Endodermal cell (in vitro differentiated cells): ENCODE data around the gene TAF8. TPM values are rescaled to one million over a fixed set of nuclear protein-coding genes. Genes with fewer than 3 reads are reported as not detected.

Experiments
- DNase-seq: peaks from one replicate; pipeline ENCODE4 v3.0.0-alpha.2; 2017
- H3K27ac ChIP-seq: 2 replicates; pipeline ENCODE4 v1.5.1; 2013; ENCODE audit warnings: mild to moderate bottlenecking, low read depth, low read length, moderate library complexity
- H3K27me3 ChIP-seq: 2 replicates; pipeline ENCODE4 v1.6.1; 2013; ENCODE audit warnings: mild to moderate bottlenecking, low read length, moderate library complexity; ENCODE audit not compliant: insufficient read depth, control insufficient read depth, poor library complexity, severe bottlenecking
- H3K36me3 ChIP-seq: 2 replicates; pipeline ENCODE4 v1.7.0; 2013; ENCODE audit warnings: mild to moderate bottlenecking, low read length, moderate library complexity; ENCODE audit not compliant: control insufficient read depth, insufficient read depth
- H3K4me1 ChIP-seq: one replicate; pipeline ENCODE4 v1.7.0; 2013; ENCODE audit warnings: low read length; ENCODE audit not compliant: control insufficient read depth, insufficient read depth
- H3K4me3 ChIP-seq: 2 replicates; pipeline ENCODE4 v1.5.1; 2013; ENCODE audit warnings: mild to moderate bottlenecking, low read length, moderate library complexity
- H3K9ac ChIP-seq: 2 replicates; pipeline ENCODE4 v1.6.1; 2013; ENCODE audit warnings: mild to moderate bottlenecking, low read length, moderate library complexity; ENCODE audit not compliant: poor library complexity, severe bottlenecking; ENCODE audit errors: extremely low read depth
- H3K9me3 ChIP-seq: 2 replicates; pipeline ENCODE4 v1.6.1; 2013; ENCODE audit warnings: mild to moderate bottlenecking, low read length, moderate library complexity; ENCODE audit not compliant: control insufficient read depth
- H3K27ac Mint-ChIP-seq: 2 replicates; pipeline ENCODE4 v1.8.0; 2020; ENCODE audit warnings: mixed read lengths
- H3K27me3 Mint-ChIP-seq: 2 replicates; pipeline ENCODE4 v1.8.0; 2021; ENCODE audit warnings: mild to moderate bottlenecking, mixed read lengths; ENCODE audit not compliant: insufficient read depth
- H3K36me3 Mint-ChIP-seq: 2 replicates; pipeline ENCODE4 v1.8.0; 2020; ENCODE audit warnings: low read depth, mixed read lengths
- H3K4me1 Mint-ChIP-seq: 2 replicates; pipeline ENCODE4 v1.8.0; 2020; ENCODE audit warnings: mixed read lengths
- H3K4me3 Mint-ChIP-seq: 2 replicates; pipeline ENCODE4 v1.8.0; 2020; ENCODE audit warnings: mild to moderate bottlenecking, moderate library complexity, mixed read lengths
- H3K9me3 Mint-ChIP-seq: 2 replicates; pipeline ENCODE4 v1.8.0; 2020; ENCODE audit warnings: mild to moderate bottlenecking, mixed read lengths
- WGBS, 2 experiments: methylation state at CpG; one replicate each; pipeline versions ENCODE4 v1.1.5 to v1.1.7; 2013; ENCODE audit warnings: missing lambda C conversion rate in 2 of 2, mixed read lengths in 1 of 2; ENCODE audit not compliant: insufficient coverage in 1 of 2, insufficient read length in 1 of 2; 5-methylcytosine and 5-hydroxymethylcytosine counted together
- total RNA-seq, 2 donors: library from RNA; stranded (reverse); fragmentation: NEBNext Ultra II Directional in 1 of 2; extraction: Animal tissue kit (Norgen Biotek cat#: 25700) in 1 of 2; gene quantifications; 2 replicates in 1 of 2; 3 replicates in 1 of 2; pipeline ENCODE4 v1.2.1, GENCODE V29; 2021
- TF ChIP-seq, protein P1 (sequence below): fragments of 200-600 bp; sonication (generic); conservative IDR thresholded peaks from 2 replicates; pipeline ENCODE4 v1.5.0; 2021; ENCODE audit warnings: antibody characterized with exemption, mild to moderate bottlenecking

TAF8 gene
- total RNA-seq, 2 donors from 2014 or later = 27.9 to 31.0 TPM

DNA sequence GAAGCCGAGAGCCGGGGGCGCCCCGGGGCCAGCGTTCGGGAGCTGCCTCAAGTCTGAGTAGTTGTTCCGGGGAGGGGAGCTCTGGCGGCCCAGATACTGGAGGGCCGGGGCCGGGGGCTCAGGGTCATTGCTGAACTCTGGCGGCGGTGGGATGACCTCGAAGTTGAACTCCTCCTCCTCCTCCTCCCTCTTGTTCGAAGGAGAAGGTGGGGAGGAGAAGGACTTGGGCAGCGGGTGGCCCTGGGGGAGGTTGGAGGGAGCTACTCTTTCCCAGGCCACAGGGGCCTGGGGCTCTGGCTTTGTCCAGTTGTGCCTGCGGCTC, 54.4 kb downstream of the TAF8 start:
- no peak overlapping the region for H3K9ac ChIP-seq
- no peak overlapping the region for H3K27ac Mint-ChIP-seq
- H3K9me3 Mint-ChIP-seq = no peaks in the 10 kb centered on the region
- TF ChIP-seq, protein P1, sequence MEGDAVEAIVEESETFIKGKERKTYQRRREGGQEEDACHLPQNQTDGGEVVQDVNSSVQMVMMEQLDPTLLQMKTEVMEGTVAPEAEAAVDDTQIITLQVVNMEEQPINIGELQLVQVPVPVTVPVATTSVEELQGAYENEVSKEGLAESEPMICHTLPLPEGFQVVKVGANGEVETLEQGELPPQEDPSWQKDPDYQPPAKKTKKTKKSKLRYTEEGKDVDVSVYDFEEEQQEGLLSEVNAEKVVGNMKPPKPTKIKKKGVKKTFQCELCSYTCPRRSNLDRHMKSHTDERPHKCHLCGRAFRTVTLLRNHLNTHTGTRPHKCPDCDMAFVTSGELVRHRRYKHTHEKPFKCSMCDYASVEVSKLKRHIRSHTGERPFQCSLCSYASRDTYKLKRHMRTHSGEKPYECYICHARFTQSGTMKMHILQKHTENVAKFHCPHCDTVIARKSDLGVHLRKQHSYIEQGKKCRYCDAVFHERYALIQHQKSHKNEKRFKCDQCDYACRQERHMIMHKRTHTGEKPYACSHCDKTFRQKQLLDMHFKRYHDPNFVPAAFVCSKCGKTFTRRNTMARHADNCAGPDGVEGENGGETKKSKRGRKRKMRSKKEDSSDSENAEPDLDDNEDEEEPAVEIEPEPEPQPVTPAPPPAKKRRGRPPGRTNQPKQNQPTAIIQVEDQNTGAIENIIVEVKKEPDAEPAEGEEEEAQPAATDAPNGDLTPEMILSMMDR = no peak
- H3K4me1 Mint-ChIP-seq = peaks cover 5% of the 10 kb centered on the region
- no peaks in the 10 kb centered on the region for H3K27me3 ChIP-seq
- no peak overlapping the region for H3K4me3 ChIP-seq
- DNase-seq = peak; percentile 74
- peak overlapping the region; percentile 48 for H3K4me3 Mint-ChIP-seq
- peaks cover 3% of the 10 kb centered on the region for H3K27me3 Mint-ChIP-seq
- H3K36me3 ChIP-seq = no peaks in the 10 kb centered on the region
- H3K27ac ChIP-seq = no peak overlapping the region
- H3K4me1 ChIP-seq = no peaks in the 10 kb centered on the region
- peaks cover 34% of the 10 kb centered on the region for H3K36me3 Mint-ChIP-seq
- WGBS, 2 experiments = 63 to 67% methylated on average over 8 to 15 of the region's 16 CpGs
- no peaks in the 10 kb centered on the region for H3K9me3 ChIP-seq

DNA sequence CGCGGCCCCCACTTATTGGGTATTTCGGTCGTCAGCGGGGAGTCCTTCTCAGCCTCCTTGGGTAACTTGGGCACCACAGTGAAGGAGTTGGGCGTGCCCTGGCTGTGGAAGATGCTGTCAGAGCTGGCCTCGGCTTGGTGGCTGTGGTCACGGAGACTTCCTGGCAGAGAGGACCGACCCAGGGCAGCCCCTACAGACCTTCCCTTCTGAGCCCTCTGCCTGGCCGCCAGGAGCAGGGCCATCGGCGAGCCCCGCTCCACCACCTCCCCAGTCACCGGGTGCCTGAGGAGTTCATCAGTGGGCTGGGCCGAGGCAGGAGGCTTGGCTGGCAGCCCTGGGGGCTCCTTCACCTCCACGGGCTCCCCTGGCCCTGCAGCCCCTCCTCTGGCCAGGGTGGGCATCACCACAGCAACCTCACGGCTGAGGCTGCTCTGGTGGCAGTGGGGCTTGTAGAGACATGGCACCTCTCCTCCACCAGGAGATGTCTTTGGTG, 54.9 kb downstream of the TAF8 start:
- 94 to 99% methylated on average over 9 to 17 of the region's 17 CpGs for WGBS, 2 experiments
- Mint-ChIP-seq H3K27me3 (peaks cover 3% of the 10 kb centered on the region), H3K27ac (no peak overlapping the region), H3K9me3 (no peaks in the 10 kb centered on the region), H3K36me3 (peaks cover 39% of the 10 kb centered on the region), H3K4me3 (peak overlapping the region; percentile 48), H3K4me1 (peaks cover 5% of the 10 kb centered on the region)
- H3K36me3 ChIP-seq = no peaks in the 10 kb centered on the region
- no peaks in the 10 kb centered on the region for H3K27me3 ChIP-seq
- H3K4me1 ChIP-seq = no peaks in the 10 kb centered on the region
- H3K4me3 ChIP-seq = no peak overlapping the region
- H3K9me3 ChIP-seq = no peaks in the 10 kb centered on the region
- no peak overlapping the region for H3K9ac ChIP-seq
- DNase-seq = no peak
- TF ChIP-seq, protein P1 = peak; percentile 57
- no peak overlapping the region for H3K27ac ChIP-seq

DNA sequence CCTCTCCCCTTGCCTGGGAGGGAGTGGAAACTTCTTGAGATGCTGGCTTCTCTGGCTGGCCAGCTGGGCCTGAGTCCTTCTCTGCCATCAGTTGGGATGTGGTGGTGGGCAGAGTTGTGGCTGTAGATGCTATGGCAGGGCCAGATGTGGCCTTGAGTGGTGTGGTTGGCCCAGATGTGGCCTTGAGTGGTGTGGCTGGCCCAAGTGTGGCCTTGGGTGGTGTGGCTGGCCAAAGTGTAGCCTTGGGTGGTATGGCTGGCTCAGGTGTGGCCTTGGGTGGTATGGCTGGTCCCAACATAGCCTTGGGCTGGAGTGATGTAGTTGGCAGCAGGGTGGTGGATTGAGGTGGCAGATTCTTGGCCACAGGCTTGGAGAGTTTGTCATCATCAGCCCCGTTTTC, 55.4 kb downstream of the TAF8 start:
- H3K4me3 Mint-ChIP-seq = no peak overlapping the region
- 83% methylated on average over 1 of the region's 1 CpG; no CpG with 5 or more reads in 1 of the 2 experiments for WGBS, 2 experiments
- no peaks in the 10 kb centered on the region for H3K9me3 Mint-ChIP-seq
- no peak overlapping the region for H3K4me3 ChIP-seq
- peaks cover 44% of the 10 kb centered on the region for H3K36me3 Mint-ChIP-seq
- no peaks in the 10 kb centered on the region for H3K27me3 ChIP-seq
- DNase-seq = no peak
- TF ChIP-seq, protein P1 = no peak
- no peaks in the 10 kb centered on the region for H3K4me1 ChIP-seq
- H3K27me3 Mint-ChIP-seq = peaks cover 3% of the 10 kb centered on the region
- no peak overlapping the region for H3K27ac Mint-ChIP-seq
- no peaks in the 10 kb centered on the region for H3K36me3 ChIP-seq
- no peak overlapping the region for H3K27ac ChIP-seq
- peaks cover 2% of the 10 kb centered on the region for H3K9me3 ChIP-seq
- H3K9ac ChIP-seq = no peak overlapping the region
- peaks cover 5% of the 10 kb centered on the region for H3K4me1 Mint-ChIP-seq
